NOMO-1 treated with DMSO at 0.1 percent for 48 hours (cell line): Measurements from ENCODE around the gene FOXQ1.

ENCODE experiments used
- DNase-seq: peaks from one replicate; lab custom pipeline; 2025; ENCODE audit not compliant: unreplicated experiment; lab: John Stamatoyannopoulos, UW

The FOXQ1 gene

DNA sequence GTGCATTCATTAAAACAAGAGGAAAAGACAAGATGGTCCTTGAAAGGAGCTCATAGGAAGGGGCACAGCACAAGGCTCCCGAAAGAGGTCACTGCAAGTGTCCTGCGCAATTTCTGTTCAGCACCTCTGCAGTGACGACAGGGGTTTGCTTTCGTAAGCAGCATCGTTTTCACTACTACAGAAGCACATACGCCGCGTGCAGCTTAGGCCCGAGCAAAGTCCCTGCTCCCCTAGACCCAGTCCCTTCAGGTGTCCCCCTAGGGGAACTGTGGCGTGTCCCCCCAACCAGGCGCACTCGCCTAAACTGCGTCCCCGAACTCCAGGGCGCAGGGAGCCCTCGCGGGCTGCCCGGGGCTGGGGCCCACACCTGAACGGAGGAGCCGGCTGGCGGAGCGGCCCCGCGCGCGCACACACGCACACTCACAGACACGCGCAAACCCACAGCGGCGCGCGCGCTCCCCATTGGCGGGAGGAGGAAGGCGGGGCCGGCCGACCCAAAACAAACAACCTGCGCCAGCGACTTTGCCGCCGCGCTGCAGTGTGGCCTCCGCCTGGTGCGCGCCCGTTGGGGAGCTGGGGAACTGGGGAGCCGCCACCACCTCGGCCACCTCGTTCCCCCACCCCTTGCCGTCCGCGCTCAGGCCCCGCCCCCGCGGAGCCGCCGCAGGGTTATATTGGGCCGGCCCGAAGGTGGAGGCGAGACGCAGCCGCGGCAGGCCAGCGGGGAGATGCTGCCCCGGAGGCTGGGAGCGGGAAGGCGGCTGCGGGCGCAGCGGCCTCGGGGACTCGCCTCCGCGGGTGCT lies at the start of gene FOXQ1:
FOXQ1 (plus strand) TSS at position 699 of the 803 bp plus-strand sequence. CDS start 607 bp downstream, outside the sequence.
- peak; percentile 24 for DNase-seq

GRCh38 chr6:1262704-1263038 lies 49.2 kb upstream of the FOXQ1 start:
- DNase-seq, result no peak

DNA sequence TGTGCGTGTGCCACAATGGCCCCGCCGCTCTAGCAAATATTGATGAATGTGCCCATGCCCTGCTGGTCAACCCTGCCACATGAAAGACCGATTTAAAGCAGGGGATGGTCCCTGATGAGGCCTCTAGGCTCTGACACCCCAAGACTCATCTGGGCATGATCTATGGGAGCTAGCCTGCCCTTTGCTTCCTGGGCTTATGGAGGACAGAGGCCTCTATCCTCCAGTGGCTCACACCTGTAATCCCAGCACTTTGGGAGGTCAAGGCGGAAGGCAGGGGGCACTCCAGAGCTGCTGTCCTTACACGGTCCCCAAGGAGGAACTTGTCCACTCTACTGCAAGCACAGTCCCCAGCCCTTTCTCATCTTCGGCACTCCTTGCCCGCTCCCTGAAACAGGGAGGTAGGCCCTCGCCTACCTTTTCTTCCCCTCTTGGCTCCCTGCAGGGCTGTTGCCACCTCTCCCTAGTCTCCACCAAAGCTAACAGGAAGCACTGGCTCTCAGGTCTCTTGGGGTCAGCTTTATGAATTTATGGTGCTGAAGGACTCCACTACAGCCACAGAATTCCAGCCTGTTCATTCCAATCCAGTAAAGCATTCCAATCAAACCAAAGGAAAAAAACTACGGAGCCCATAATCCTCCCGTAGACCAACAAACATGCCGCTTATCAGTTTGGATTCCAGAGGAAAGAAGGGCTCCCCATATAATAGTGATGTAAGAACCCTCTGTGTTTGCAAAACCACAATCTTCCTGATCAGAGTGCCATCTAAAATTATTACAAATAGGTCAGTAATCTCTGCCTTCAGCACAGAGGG lies 48.7 kb upstream of the FOXQ1 start:
- peak; percentile 34 for DNase-seq

- no peak for DNase-seq
These were observed 48.0 kb upstream of the FOXQ1 start for GRCh38 chr6:1263850-1264377.

- DNase-seq, result no peak
These were observed 47.1 kb upstream of the FOXQ1 start for GRCh38 chr6:1264619-1265445.

GRCh38 chr6:1266686-1267056 lies 45.2 kb upstream of the FOXQ1 start:
- no peak for DNase-seq

GRCh38 chr6:1267057-1267732 lies 44.7 kb upstream of the FOXQ1 start:
- peak; percentile 3 for DNase-seq

- no peak for DNase-seq
These were observed 43.8 kb upstream of the FOXQ1 start for GRCh38 chr6:1267790-1268762.

DNA sequence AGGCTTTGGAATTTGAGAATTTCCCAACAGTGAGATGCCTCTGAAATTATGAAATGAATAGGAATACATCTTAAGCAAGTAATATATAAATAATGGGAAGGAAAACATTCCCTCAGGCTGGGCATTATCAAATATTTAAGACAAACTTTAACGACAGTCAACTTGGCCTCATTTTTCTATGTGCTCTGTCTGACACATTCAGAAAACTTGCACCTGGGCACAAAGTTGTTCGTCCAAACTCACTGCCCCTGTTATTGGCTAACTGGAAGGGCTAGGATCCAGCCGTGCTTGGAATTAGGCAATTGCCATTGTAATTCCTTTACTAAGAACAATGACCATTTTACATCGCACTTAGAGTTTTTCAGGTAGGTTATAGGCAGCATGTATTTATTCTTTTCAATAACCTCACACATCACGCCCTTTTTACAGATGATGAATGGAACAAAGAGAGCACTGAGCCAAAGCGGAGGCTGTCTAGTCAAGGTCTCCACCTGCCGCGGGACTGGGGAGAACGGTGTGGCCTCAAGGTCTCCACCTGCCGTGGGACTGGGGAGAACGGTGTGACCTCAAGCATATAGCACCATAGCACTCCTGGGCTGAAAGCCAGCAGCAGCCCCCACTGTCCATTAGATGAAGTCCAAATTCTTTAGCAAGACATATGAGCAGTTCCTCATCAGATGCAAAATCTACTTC lies 40.7 kb upstream of the FOXQ1 start:
- DNase-seq, result no peak

DNA sequence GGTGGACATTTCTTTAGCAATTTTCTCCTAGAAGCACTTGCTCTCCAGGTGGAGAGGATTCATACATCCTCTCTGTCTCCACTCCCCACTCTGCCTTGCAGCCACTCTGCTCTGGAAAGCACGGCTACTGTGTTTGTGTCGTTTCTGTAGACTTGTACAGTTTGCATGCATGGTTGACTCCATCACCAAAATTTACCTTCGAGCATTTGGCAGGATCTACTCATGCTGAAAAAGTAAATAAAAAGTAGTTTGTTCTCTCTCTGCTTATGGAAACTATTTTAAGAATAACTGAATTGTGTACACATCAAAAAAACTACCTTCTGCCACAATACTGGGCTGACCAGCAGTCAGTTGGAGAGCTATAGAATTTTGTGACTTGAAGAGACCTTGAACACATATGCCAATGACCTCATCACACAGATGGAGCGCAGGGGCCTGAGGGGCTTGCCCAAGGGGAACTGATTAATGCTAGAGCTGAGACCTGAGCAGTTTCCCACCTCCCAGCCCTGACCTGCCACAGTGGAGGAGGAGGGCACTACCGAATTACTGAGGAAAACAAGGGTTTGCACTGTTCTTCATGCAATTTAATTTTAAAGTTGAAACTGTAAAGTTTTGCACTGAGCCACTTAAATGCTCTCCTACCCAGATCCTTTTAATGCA lies 33.7 kb upstream of the FOXQ1 start:
- no peak for DNase-seq

DNA sequence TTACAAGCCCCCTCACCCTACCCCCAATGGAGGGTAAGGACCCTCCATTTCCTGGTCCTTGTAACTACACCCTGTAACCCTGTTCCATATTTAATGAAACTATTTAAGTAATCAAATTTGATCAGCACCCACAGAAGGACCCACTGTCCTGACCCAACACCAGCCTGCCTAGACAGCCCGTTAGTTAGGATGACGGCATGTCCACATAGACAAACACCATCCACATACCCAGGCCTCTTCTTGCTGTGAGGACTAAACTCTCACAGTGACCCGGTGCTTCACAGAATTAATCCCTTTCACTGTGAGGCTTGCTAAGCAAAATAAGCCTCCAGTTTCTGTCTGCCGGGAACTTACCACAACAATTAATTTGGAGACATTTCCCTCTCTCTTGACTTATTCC lies 32.8 kb upstream of the FOXQ1 start:
- no peak for DNase-seq

DNA sequence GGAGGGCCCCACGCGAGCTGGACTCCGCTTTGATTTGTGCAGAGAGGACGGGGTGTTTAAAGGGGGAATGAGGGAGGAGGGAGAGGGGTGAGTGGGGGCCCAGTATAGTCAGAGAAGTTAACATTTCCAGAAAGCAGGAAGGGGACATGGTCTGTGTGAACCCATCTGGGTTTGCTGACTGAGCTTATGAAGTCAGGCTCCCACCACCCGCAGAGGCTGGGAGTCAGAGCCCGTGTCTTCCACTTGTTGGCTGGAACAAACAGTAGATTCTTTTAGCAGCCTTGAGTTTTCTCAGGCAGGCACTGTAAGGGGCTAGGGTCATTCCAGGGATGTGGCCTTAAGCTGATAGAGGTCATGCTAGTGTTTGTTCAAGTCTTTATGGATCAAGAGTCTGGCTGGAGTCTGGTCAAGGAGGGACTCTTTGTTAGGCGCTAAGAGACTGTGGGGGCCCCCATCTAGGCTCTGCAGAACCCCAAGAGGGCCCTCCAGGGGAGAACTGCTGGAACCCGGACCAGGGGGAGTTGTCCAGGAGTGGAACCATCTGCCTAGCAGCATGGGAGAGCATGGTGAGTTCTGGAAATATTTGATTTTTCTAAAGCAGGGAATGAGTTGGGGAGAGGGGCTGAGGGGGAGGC lies 31.1 kb upstream of the FOXQ1 start:
- DNase-seq, result no peak

DNA sequence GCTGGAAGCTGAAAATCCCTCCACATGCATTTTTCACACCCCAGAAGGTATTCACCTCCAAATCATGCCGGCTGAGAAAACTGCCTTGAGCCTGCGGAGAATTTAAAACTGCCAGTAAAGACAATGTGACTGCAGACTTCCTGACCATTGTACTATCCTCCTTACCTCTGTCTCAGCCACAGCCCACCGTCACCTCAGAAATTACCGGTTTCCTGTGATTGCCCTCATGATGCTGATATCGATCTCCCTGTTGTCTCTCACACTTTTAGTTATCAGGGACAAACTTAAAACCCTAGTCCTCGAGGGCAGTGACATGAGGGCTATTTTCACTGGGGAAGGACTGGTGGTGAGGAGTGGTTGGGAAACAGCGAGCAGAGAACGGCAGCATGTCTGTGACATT lies 30.2 kb upstream of the FOXQ1 start:
- DNase-seq, result no peak

- no peak for DNase-seq
These were observed 28.4 kb upstream of the FOXQ1 start for GRCh38 chr6:1283501-1283900.

- no peak for DNase-seq
These were observed 26.3 kb upstream of the FOXQ1 start for GRCh38 chr6:1285556-1285955.

DNA sequence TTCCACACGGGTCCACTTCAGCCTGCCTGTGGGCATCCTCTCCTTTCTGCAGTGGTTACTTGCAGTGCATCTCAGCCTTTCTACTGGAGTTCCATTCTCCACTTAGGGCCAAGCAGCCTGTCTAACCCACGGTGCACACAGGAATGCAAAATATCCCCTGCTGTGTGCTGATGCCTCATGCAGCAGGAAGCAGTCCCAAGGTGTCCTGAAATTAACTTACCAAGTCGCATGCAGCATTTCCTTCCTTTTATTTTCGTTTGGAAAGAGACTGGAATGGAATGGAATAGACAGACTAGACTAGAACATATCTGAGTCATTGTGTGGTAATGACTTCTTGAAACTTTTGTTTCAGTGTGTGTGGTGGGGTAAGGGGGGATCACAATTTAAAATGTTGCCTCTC lies 25.9 kb upstream of the FOXQ1 start:
- no peak for DNase-seq

- peak; percentile 99 for DNase-seq
These were observed 24.8 kb upstream of the FOXQ1 start for GRCh38 chr6:1287103-1287591.

GRCh38 chr6:1290086-1290485 lies 21.8 kb upstream of the FOXQ1 start:
- no peak for DNase-seq
